ENCODE data around the gene LYRM1. TPM values are rescaled to one million over a fixed set of nuclear protein-coding genes. Genes with fewer than 3 reads are reported as not detected.

Gene LYRM1
- total and polyA plus RNA-seq, 2 of the 8 experiments (the other 6 are each of a cell fraction or from before 2014, with no cell fraction given) = 11.6 to 13.4 TPM

DNA sequence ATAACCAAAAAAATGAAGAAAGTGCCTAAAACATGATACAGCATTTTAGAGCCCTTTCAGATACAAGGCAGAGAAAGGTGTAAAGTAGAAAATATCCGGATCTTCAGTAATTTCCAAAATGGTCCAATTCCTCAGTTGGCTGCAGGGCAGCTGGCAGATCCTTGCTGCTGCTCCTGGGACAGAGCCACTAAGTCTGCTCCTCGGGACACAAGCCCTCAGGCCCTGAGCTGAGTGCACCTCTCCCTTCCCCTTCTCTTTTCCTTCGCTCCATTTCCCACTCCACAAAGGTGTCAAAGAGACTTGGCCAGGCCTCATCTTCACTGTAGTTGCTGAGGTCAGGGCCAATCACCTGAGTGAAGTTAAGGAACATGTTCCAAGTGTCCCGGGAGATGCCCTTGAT is 40.9 kb upstream of the LYRM1 start:
- no peak overlapping the region for H2BK12ac ChIP-seq (ENCODE audit: low read depth, low read length)
- H2AFZ ChIP-seq (ENCODE audit: low read length) = no peak overlapping the region
- no peak overlapping the region for H2BK20ac ChIP-seq (ENCODE audit: low read length)
- H3K9me3 ChIP-seq (ENCODE audit: insufficient read depth in 2 of 2, low read depth in 1 of 2, low read length in 1 of 2) = no peaks in the 10 kb centered on the region
- no peak overlapping the region for H2BK15ac ChIP-seq (ENCODE audit: low read length)
- no peak overlapping the region for H3K4me2 ChIP-seq (ENCODE audit: insufficient read depth in 1 of 2, low read depth in 2 of 2, low read length in 2 of 2)
- peaks cover 0 to 1% of the 10 kb centered on the region in 2 experiments for H4K20me1 ChIP-seq (replicated peaks in 1 of 2; ENCODE audit: control insufficient read depth in 1 of 2, insufficient read depth in 2 of 2, low read length in 2 of 2)
- no peak overlapping the region for H3K56ac ChIP-seq (replicated peaks; ENCODE audit: insufficient read length, low read depth, low read length)
- peaks cover 2 to 24% of the 10 kb centered on the region in 2 experiments; a peak in 2 of 4 replicates for H3K79me2 ChIP-seq (ENCODE audit: control insufficient read depth in 1 of 2, insufficient read depth in 2 of 2, low read length in 2 of 2)
- POLR2A ChIA-PET (ENCODE audit: partially characterized antibody) = no interaction called here
- no peak overlapping the region for H3K9ac ChIP-seq (replicated peaks in 1 of 4; ENCODE audit: extremely low read depth in 1 of 4, low read depth in 3 of 4, low read length in 3 of 4)
- peak overlapping the region; percentile 1 for H4K91ac ChIP-seq (replicated peaks; ENCODE audit: insufficient read length, low read length)
- H3K4ac ChIP-seq (replicated peaks; ENCODE audit: insufficient read length, low read depth, low read length) = no peak overlapping the region
- no peak overlapping the region; the same call in 1 of the 2 replicates for H3K27ac ChIP-seq (ENCODE audit: low read depth, low read length)
- CTCF ChIA-PET (ENCODE audit: partially characterized antibody) = no interaction called here
- no peak overlapping the region for H3K14ac ChIP-seq (ENCODE audit: insufficient read length)
- H2BK120ac ChIP-seq (replicated peaks; ENCODE audit: low read depth, low read length) = no peak overlapping the region
- no peak overlapping the region for H2AK5ac ChIP-seq (ENCODE audit: low read depth, low read length)
- H2BK5ac ChIP-seq (ENCODE audit: low read depth, low read length) = peak overlapping the region; percentile 75
- H3K18ac ChIP-seq (ENCODE audit: extremely low read depth, low read length) = no peak overlapping the region
- no peaks in the 10 kb centered on the region for H3K27me3 ChIP-seq (replicated peaks in 1 of 4; ENCODE audit: control insufficient read depth in 3 of 4, extremely low read depth in 1 of 4, insufficient read depth in 3 of 4, low read length in 3 of 4)
- H3K23me2 ChIP-seq (ENCODE audit: low read depth, low read length) = no peaks in the 10 kb centered on the region
- 85% methylated on average over 4 of the region's 4 CpGs; no CpG with 5 or more reads in 1 of the 2 experiments for WGBS, 2 experiments (ENCODE audit: extremely low coverage in 1 of 2, insufficient coverage in 1 of 2, insufficient read length in 1 of 2, insufficient replicate concordance in 2 of 2, low coverage in 1 of 2, low lambda C conversion rate in 2 of 2, missing lambda C conversion rate in 1 of 2)
- H3K36me3 ChIP-seq (ENCODE audit: control insufficient read depth in 2 of 4, insufficient read depth in 4 of 4, low read length in 3 of 4) = peaks cover 0 to 13% (median 2%) of the 10 kb centered on the region in 4 experiments; a peak in 5 of 8 replicates
- peaks cover 4% of the 10 kb centered on the region; the same call in 1 of the 2 replicates for H3K79me1 ChIP-seq (ENCODE audit: low read depth, low read length)
- DNase-seq (ENCODE audit: low read depth in 1 of 2, low spot score in 2 of 2) (no peak), FAIRE-seq (no peak)
- H4K8ac ChIP-seq (ENCODE audit: extremely low read depth, insufficient read depth, low read length) = no peak overlapping the region; the same call in 1 of the 2 replicates
- H3K4me3 ChIP-seq (ENCODE audit: extremely low read depth in 1 of 4, insufficient read depth in 2 of 4, low read depth in 3 of 4, low read length in 4 of 4) = no peak overlapping the region
- H3K23ac ChIP-seq (ENCODE audit: insufficient read length) = no peak overlapping the region
- no peak overlapping the region for H4K5ac ChIP-seq (ENCODE audit: insufficient read length, low read depth, low read length)
- peaks cover 0 to 6% (median 3%) of the 10 kb centered on the region in 4 experiments; a peak in 3 of 7 replicates for H3K4me1 ChIP-seq (replicated peaks in 1 of 4; ENCODE audit: control insufficient read depth in 3 of 4, insufficient read depth in 4 of 4, low read length in 3 of 4)
- TF ChIP-seq RBBP5 (IDR thresholded peaks at IDR 0.05; ENCODE audit: borderline replicate concordance, low read depth, low read length) = no peak
- no peak for TF ChIP-seq GTF2F1 (IDR thresholded peaks at IDR 0.05; ENCODE audit: borderline replicate concordance, low read depth, low read length)
- TF ChIP-seq JUN (IDR thresholded peaks at IDR 0.05; ENCODE audit: low read depth, low read length) = no peak
- no peak for TF ChIP-seq MAX (IDR thresholded peaks at IDR 0.05)
- no peak for TF ChIP-seq POLR2AphosphoS5 (IDR thresholded peaks at IDR 0.05; ENCODE audit: low read depth, low read length)
- no peak for TF ChIP-seq YY1 (IDR thresholded peaks at IDR 0.05; ENCODE audit: low read depth, low read length)
- TF ChIP-seq BCL11A (IDR thresholded peaks at IDR 0.05; ENCODE audit: low read depth in 2 of 2, low read length in 2 of 2) = no peak
- TF ChIP-seq RAD21 (IDR thresholded peaks at IDR 0.05 in 1 of 2, conservative IDR thresholded peaks at IDR 0.05 in 1 of 2; ENCODE audit: low read depth in 2 of 2, low read length in 2 of 2) = no peak
- TF ChIP-seq, protein P1, sequence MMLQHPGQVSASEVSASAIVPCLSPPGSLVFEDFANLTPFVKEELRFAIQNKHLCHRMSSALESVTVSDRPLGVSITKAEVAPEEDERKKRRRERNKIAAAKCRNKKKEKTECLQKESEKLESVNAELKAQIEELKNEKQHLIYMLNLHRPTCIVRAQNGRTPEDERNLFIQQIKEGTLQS (IDR thresholded peaks at IDR 0.05; ENCODE audit: insufficient read depth, low read depth, low read length) = no peak
- TF ChIP-seq EP300 (IDR thresholded peaks at IDR 0.05; ENCODE audit: borderline replicate concordance in 1 of 2, low read depth in 2 of 2, low read length in 2 of 2) = no peak
- no peak for TF ChIP-seq RNF2 (IDR thresholded peaks at IDR 0.05; ENCODE audit: borderline replicate concordance, low read depth, low read length, missing control alignments, poor library complexity, severe bottlenecking)
- TF ChIP-seq TAF1 (IDR thresholded peaks at IDR 0.05; ENCODE audit: low read depth, low read length) = no peak
- TF ChIP-seq CREB1 (IDR thresholded peaks at IDR 0.05) = no peak
